OCI-LY3 (cell line): ENCODE results near the gene RHOH.
A peak's percentile ranks its signal among the peaks of the same experiment; 100 is the strongest.

ENCODE experiments used
- H2AFZ ChIP-seq: fragments of 200-600, 300-600 bp; shearing (Covaris generic); 2 replicates; pipeline ENCODE4 v1.6.0; 2014; ENCODE audit warnings: antibody characterized with exemption, low read depth, low read length
- H3K27ac ChIP-seq: fragments of 200-600, 300-600 bp; sonication (generic); 2 replicates; pipeline ENCODE4 v1.5.1; 2014; ENCODE audit warnings: mild to moderate bottlenecking, low read length, moderate library complexity, mixed read lengths
- H3K27me3 ChIP-seq: fragments of 200-600, 300-600 bp; sonication (generic); 2 replicates; pipeline ENCODE4 v1.6.1; 2014; ENCODE audit warnings: low read depth, low read length, mixed read lengths
- H3K36me3 ChIP-seq: fragments of 200-600, 300-600 bp; sonication (generic); replicated peaks from 2 replicates; pipeline ENCODE3; 2014; ENCODE audit warnings: low read depth, low read length, mixed read lengths
- H3K4me1 ChIP-seq: fragments of 300-600, 200-600 bp; sonication (generic); 2 replicates; pipeline ENCODE4 v1.6.1; 2014; ENCODE audit warnings: low read length, mixed read lengths
- H3K4me2 ChIP-seq: fragments of 200-600, 300-600 bp; sonication (generic); 2 replicates; pipeline ENCODE4 v1.6.1; 2014; ENCODE audit warnings: low read length, mixed read lengths
- H3K4me3 ChIP-seq: fragments of 300-600, 200-600 bp; sonication (generic); 2 replicates; pipeline ENCODE4 v1.5.1; 2014; ENCODE audit warnings: antibody characterized with exemption, mild to moderate bottlenecking, low read length, moderate library complexity
- H3K79me2 ChIP-seq: fragments of 300-600, 200-600 bp; shearing (Covaris generic); 2 replicates; pipeline ENCODE4 v1.6.1; 2014; ENCODE audit warnings: mild to moderate bottlenecking, low read length, mixed read lengths
- H3K9ac ChIP-seq: fragments of 300-600, 200-600 bp; shearing (Covaris generic); 2 replicates; pipeline ENCODE4 v1.6.0; 2014; ENCODE audit warnings: mild to moderate bottlenecking, low read length, moderate library complexity
- H3K9me3 ChIP-seq: fragments of 200-600, 300-600 bp; shearing (Covaris generic); 2 replicates; pipeline ENCODE4 v1.6.1; 2014; ENCODE audit warnings: low read length, mixed read lengths; ENCODE audit not compliant: insufficient read depth
- H4K20me1 ChIP-seq: fragments of 200-600, 300-600 bp; sonication (generic); 2 replicates; pipeline ENCODE4 v1.6.1; 2016; ENCODE audit warnings: low read length, mixed read lengths; ENCODE audit not compliant: insufficient read depth
- CTCF ChIP-seq: fragments of 200-600, 300-600 bp; sonication (generic); IDR thresholded peaks from 2 replicates; pipeline ENCODE4 v1.5.1; 2014; ENCODE audit warnings: antibody characterized with exemption, low read length, low read depth
- EZH2phosphoT487 ChIP-seq: fragments of 200-600 bp; shearing (Covaris generic); IDR thresholded peaks from 2 replicates; pipeline ENCODE4 v1.6.1; 2018; ENCODE audit warnings: antibody characterized with exemption, mixed run types, low read depth

Gene RHOH

DNA sequence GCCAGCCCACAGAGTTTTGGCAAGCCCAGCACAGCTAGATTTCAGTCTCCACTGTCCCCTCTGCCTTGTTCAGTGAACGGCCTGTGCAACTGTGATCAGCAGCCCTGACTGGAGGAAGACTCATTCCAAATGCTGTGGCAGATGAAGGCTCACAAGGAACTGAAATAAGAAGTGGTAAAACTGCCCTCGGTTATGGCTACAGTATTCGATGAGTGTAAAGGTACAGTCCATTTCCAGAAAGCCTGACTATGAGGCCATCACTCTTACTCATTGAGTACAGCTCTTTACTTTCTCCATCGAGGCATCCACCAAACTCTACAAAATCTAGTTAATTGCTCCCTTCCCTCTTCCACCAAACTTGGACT lies 69.1 kb downstream of the RHOH start:
- Histone ChIP-seq H3K27ac (no peak overlapping the region), H3K27me3 (no peaks in the 10 kb centered on the region), H3K79me2 (no peaks in the 10 kb centered on the region), H2AFZ (no peak overlapping the region; the same call in 1 of the 2 replicates), H3K9me3 (no peaks in the 10 kb centered on the region), H4K20me1 (no peaks in the 10 kb centered on the region), H3K4me3 (no peak overlapping the region), H3K36me3 (no peaks in the 10 kb centered on the region), H3K9ac (no peak overlapping the region), H3K4me2 (peak overlapping the region; percentile 29), H3K4me1 (peaks cover 20% of the 10 kb centered on the region)
- TF ChIP-seq CTCF = no peak
- no peak for TF ChIP-seq EZH2phosphoT487

- Histone ChIP-seq H3K27ac (no peak overlapping the region), H2AFZ (no peak overlapping the region), H3K9ac (no peak overlapping the region), H3K36me3 (no peaks in the 10 kb centered on the region), H3K9me3 (no peaks in the 10 kb centered on the region), H3K27me3 (no peaks in the 10 kb centered on the region), H3K4me2 (no peak overlapping the region), H3K4me3 (no peak overlapping the region), H4K20me1 (no peaks in the 10 kb centered on the region), H3K79me2 (no peaks in the 10 kb centered on the region), H3K4me1 (peaks cover 13% of the 10 kb centered on the region)
- TF ChIP-seq EZH2phosphoT487 (no peak), CTCF (no peak)
These were observed 72.3 kb downstream of the RHOH start for GRCh38 chr4:40269133-40269532.

- Histone ChIP-seq H3K9me3 (no peaks in the 10 kb centered on the region), H3K4me1 (peaks cover 8% of the 10 kb centered on the region), H3K27me3 (no peaks in the 10 kb centered on the region), H2AFZ (no peak overlapping the region), H3K36me3 (no peaks in the 10 kb centered on the region), H4K20me1 (no peaks in the 10 kb centered on the region), H3K9ac (no peak overlapping the region), H3K4me2 (no peak overlapping the region), H3K4me3 (no peak overlapping the region), H3K27ac (no peak overlapping the region), H3K79me2 (no peaks in the 10 kb centered on the region)
- TF ChIP-seq EZH2phosphoT487 (no peak), CTCF (no peak)
These were observed 73.8 kb downstream of the RHOH start for GRCh38 chr4:40270609-40271008.

DNA sequence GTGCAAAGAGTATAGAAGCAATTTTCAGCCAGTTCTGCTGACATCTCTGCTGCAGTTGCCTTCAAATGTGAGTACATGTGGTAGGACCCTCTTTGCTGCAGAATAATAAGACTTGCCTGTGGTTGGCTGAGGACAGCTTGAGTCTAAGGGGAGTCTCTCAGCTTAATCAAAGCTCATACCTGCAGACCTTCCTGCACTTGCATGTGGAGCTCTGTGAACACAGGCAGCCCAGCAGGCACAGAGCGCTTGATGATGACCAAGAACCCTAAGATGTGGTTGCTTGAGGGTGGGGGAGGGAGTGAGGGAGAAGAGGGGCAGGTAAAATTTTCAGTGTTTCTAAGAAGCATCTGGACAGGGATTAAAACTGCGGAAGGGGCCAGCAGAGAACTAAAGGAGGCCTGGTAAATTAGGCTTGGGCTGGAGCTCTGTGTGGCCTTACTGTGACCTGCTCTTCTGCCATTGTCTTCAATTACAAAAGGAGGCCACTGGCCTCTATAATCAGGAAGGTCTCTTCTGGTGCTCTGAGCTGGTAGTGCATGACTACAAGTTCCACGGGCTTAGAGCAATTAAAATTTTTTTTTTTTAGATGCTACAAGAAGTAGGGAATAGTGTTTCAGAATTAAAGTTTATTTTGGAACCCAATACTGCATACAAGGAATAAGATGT lies 78.4 kb downstream of the RHOH start:
- Histone ChIP-seq H3K4me1 (no peaks in the 10 kb centered on the region), H2AFZ (no peak overlapping the region), H3K4me2 (no peak overlapping the region), H3K9me3 (no peaks in the 10 kb centered on the region), H3K9ac (no peak overlapping the region), H3K79me2 (no peaks in the 10 kb centered on the region), H3K27me3 (no peaks in the 10 kb centered on the region), H3K27ac (no peak overlapping the region), H4K20me1 (no peaks in the 10 kb centered on the region), H3K4me3 (no peak overlapping the region), H3K36me3 (no peaks in the 10 kb centered on the region)
- TF ChIP-seq CTCF (no peak), EZH2phosphoT487 (no peak)
